BE2C (cell line): ENCODE data around the gene TMEM231.
"Not testable (repeated sequence)": the region's sequence is repeated elsewhere in the genome, so short reads cannot be mapped to it uniquely, and the experiment has no call there.

Experiments
- DNase-seq: peaks from one replicate; pipeline ENCODE4 v3.0.0-alpha.2; 2020
- H3K27me3 ChIP-seq: fragments of 250-450 bp; sonication (Bioruptor Pico); 2 replicates; pipeline ENCODE4 v1.5.1; 2020; ENCODE audit warnings: mild to moderate bottlenecking
- H3K36me3 ChIP-seq: fragments of 250-450 bp; sonication (Bioruptor Pico); 2 replicates; pipeline ENCODE4 v1.5.1; 2020; ENCODE audit warnings: mild to moderate bottlenecking
- H3K4me1 ChIP-seq: fragments of 250-450 bp; sonication (Bioruptor Pico); 2 replicates; pipeline ENCODE4 v1.5.1; 2020
- H3K4me3 ChIP-seq: 2 replicates; pipeline ENCODE4 v1.5.1; 2011; ENCODE audit warnings: low read depth, low read length
- H3K9me3 ChIP-seq: fragments of 250-450 bp; sonication (Bioruptor Pico); 2 replicates; pipeline ENCODE4 v1.5.1; 2020
- CTCF ChIP-seq: IDR thresholded peaks from 2 replicates; pipeline ENCODE4 v1.5.1; 2012; ENCODE audit warnings: mild to moderate bottlenecking, low read depth, low read length

TMEM231 gene

GRCh38 chr16:75503801-75504200, 52.3 kb downstream of the TMEM231 start:
- H3K27me3 ChIP-seq: no peaks in the 10 kb centered on the region
- no peak for TF ChIP-seq CTCF
- H3K9me3 ChIP-seq: no peaks in the 10 kb centered on the region
- no peak overlapping the region for H3K4me3 ChIP-seq
- no peak for DNase-seq
- peaks cover 3% of the 10 kb centered on the region for H3K4me1 ChIP-seq
- H3K36me3 ChIP-seq: no peaks in the 10 kb centered on the region

GRCh38 chr16:75502916-75503605, 53.0 kb downstream of the TMEM231 start:
- no peak for DNase-seq
- Histone ChIP-seq H3K27me3 (no peaks in the 10 kb centered on the region), H3K4me1 (peaks cover 7% of the 10 kb centered on the region), H3K4me3 (no peak overlapping the region), H3K36me3 (no peaks in the 10 kb centered on the region), H3K9me3 (no peaks in the 10 kb centered on the region)
- no peak for TF ChIP-seq CTCF

GRCh38 chr16:75501820-75502219, 54.2 kb downstream of the TMEM231 start:
- not testable (repeated sequence) for H3K36me3 ChIP-seq, H3K9me3 ChIP-seq, H3K27me3 ChIP-seq, H3K4me1 ChIP-seq, H3K4me3 ChIP-seq, DNase-seq

DNA sequence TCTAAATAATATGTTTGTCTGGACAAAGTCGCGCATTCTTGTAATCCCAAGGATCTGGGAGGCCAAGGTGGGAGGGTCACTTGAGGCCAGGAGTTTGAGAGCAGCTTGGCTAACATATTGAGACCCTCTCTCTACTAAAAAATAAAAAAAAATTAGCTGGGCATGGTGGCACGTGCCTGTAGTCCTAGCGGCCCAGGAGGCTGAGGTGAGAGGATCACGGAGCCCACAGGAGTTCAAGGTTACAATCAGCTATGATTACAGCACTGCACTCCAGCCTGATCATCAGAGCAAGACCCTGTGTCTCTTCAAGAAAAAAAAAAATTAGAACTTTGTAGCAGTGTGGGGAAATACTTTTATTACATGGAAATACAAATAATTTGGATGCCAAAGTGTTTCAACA, 54.7 kb downstream of the TMEM231 start:
- no peak for TF ChIP-seq CTCF
- H3K9me3 ChIP-seq: no peaks in the 10 kb centered on the region
- peaks cover 7% of the 10 kb centered on the region for H3K4me1 ChIP-seq
- H3K36me3 ChIP-seq: no peaks in the 10 kb centered on the region
- no peak for DNase-seq
- H3K27me3 ChIP-seq: no peaks in the 10 kb centered on the region
- H3K4me3 ChIP-seq: no peak overlapping the region

DNA sequence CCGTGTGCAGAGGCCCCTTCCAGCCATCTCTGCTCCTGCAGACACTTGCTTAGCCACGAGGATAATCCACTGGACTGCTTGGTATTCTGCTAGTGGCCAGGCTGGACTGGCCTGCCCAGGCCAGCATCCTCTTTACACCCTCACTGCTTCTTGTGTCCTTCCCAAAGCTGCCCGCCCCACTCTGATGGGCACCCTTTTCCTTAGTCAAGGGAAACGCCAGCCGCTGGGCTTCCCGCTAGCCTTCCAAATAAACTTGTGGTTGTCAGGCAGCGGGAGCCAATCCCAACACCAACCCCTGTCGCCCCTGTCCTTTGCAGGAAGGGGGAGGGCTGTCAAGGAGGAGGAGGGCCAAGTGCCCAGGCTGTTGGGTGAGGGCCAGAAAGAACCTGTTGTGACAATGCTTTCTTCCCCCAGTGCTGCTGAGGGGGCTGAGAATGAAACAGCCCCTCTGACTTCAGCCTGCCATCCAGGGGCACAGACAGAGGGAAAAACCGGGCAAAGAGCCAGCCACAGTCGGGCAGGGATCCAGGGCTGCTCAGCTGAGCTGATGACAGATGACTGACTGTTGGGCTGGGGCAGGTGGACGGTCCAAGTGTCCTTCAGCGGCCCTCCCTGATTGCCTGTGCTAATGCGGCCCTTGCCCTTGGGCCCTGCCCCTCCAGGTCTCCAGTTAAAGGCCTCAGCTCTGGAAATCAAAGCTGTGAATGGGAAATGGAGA, 57.3 kb downstream of the TMEM231 start:
- peak overlapping the region; percentile 7; the same call in 1 of the 2 replicates for H3K4me3 ChIP-seq
- H3K27me3 ChIP-seq, H3K9me3 ChIP-seq, H3K36me3 ChIP-seq, H3K4me1 ChIP-seq: not testable (repeated sequence)
- DNase-seq: peak; percentile 87

DNA sequence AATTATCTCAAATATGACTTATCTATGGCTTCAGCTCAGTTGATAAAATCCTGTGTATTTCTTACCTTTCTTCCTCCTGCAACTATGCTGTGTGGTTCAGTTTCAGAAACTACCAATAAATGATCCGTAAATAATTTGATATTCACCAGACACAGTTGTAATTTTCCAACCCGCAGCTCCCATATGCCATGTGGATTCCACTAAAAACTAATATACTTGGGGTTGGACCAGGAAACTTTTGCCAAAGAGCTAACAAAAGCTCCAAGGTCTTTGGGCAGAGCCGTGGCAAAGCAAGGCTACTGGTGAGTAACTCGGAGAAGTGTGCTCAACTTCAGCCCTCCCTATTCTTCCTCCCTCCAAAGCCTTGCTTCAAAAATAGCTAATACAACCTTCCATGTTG, 58.5 kb downstream of the TMEM231 start:
- no peak for TF ChIP-seq CTCF

DNA sequence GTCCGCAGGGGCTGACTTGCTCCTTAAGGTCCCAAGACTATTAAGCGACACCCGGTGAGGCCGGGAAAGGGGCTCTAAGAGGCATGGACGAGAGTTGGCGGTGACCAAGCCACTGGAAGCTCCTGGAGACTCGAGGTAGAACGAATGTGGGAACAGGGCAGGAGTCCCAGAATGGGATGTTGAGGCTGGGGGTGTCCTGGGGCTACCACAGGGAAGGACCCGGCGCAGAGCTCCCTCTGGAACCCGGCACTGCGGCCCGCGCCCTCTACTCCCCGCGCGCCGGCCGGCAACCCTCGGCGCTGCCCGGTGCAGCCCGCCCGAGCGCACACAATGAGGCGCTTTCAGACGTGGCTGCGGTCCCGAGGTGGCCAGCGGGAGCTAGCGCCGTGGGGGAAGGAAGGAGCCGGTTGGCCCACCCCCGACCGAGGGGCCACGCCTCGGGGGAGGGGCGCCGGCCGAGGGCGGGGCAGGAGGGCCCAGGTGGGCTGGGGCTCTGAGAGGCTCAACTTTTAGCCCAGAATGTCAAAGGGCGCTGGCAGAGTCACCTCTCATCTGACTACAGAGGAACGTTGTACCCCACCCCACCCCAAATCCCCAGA, 60.9 kb downstream of the TMEM231 start, which contains the start of gene CHST6:
Gene CHST6, minus strand, starts transcription at position 366 of the 599 bp plus-strand sequence. CDS start 15,613 bp downstream, outside the sequence.
- no peaks in the 10 kb centered on the region for H3K9me3 ChIP-seq
- no peak within 1 kb of the TSS for H3K4me3 ChIP-seq
- DNase-seq: no peak
- peaks cover 18% of the 10 kb centered on the region for H3K4me1 ChIP-seq
- no peak for TF ChIP-seq CTCF
- no peaks in the 10 kb centered on the region for H3K36me3 ChIP-seq
- no peaks in the 10 kb centered on the region for H3K27me3 ChIP-seq

More for the DNA sequence above, 58.5 kb downstream of the TMEM231 start:
- H3K4me3 ChIP-seq: no peak overlapping the region
- H3K27me3 ChIP-seq: no peaks in the 10 kb centered on the region
- no peak for DNase-seq
- H3K36me3 ChIP-seq: no peaks in the 10 kb centered on the region
- peaks cover 8% of the 10 kb centered on the region for H3K4me1 ChIP-seq
- H3K9me3 ChIP-seq: no peaks in the 10 kb centered on the region
